Measurements from ENCODE around the gene OPRL1. TPM values are rescaled to one million over a fixed set of nuclear protein-coding genes. Genes with fewer than 3 reads are reported as not detected.

The OPRL1 gene
- total RNA-seq, 1 donor: 0.72 TPM

- peak overlapping the region; percentile 67 for H2AFZ ChIP-seq (ENCODE audit: low read length)
- no peaks in the 10 kb centered on the region for H3K36me3 ChIP-seq (ENCODE audit: insufficient read depth, low read length)
- peak overlapping the region; percentile 34 for H3K27ac ChIP-seq (ENCODE audit: low read depth, low read length)
- H3K4me2 ChIP-seq (ENCODE audit: insufficient read depth, low read length): peak overlapping the region; percentile 91
- H3K4me1 ChIP-seq (ENCODE audit: insufficient read depth, low read length): peaks cover 31% of the 10 kb centered on the region
- no peaks in the 10 kb centered on the region for H3K9me3 ChIP-seq (ENCODE audit: low read depth, low read length)
- DNase-seq (ENCODE audit: insufficient read length, low spot score, missing footprints): peak; percentile 95
- H4K20me1 ChIP-seq (ENCODE audit: insufficient read depth, low read length): peaks cover 32% of the 10 kb centered on the region
- no peak for TF ChIP-seq CTCF (IDR thresholded peaks at IDR 0.05; ENCODE audit: extremely low read depth, low read depth, low read length)
- peak overlapping the region; percentile 87 for H3K4me3 ChIP-seq (ENCODE audit: insufficient read depth, low read length)
- no peaks in the 10 kb centered on the region for H3K27me3 ChIP-seq (ENCODE audit: insufficient read depth, low read length)
- no peaks in the 10 kb centered on the region for H3K79me2 ChIP-seq (ENCODE audit: insufficient read depth, low read length)
Observed at GRCh38 chr20:64063389-64064144, 16.3 kb upstream of the OPRL1 start.

GRCh38 chr20:64064145-64064698, 15.7 kb upstream of the OPRL1 start:
- H2AFZ ChIP-seq (ENCODE audit: low read length): no peak overlapping the region
- H3K79me2 ChIP-seq (ENCODE audit: insufficient read depth, low read length): no peaks in the 10 kb centered on the region
- H3K4me3 ChIP-seq (ENCODE audit: insufficient read depth, low read length): peak overlapping the region; percentile 87
- TF ChIP-seq CTCF (IDR thresholded peaks at IDR 0.05; ENCODE audit: extremely low read depth, low read depth, low read length): no peak
- H3K27me3 ChIP-seq (ENCODE audit: insufficient read depth, low read length): no peaks in the 10 kb centered on the region
- peaks cover 32% of the 10 kb centered on the region for H4K20me1 ChIP-seq (ENCODE audit: insufficient read depth, low read length)
- H3K4me1 ChIP-seq (ENCODE audit: insufficient read depth, low read length): peaks cover 27% of the 10 kb centered on the region
- peak overlapping the region; percentile 34 for H3K27ac ChIP-seq (ENCODE audit: low read depth, low read length)
- H3K36me3 ChIP-seq (ENCODE audit: insufficient read depth, low read length): no peaks in the 10 kb centered on the region
- no peaks in the 10 kb centered on the region for H3K9me3 ChIP-seq (ENCODE audit: low read depth, low read length)
- H3K4me2 ChIP-seq (ENCODE audit: insufficient read depth, low read length): peak overlapping the region; percentile 91
- peak; percentile 98 for DNase-seq (ENCODE audit: insufficient read length, low spot score, missing footprints)

GRCh38 chr20:64065062-64065973, 14.6 kb upstream of the OPRL1 start:
- no peak for TF ChIP-seq CTCF (IDR thresholded peaks at IDR 0.05; ENCODE audit: extremely low read depth, low read depth, low read length)
- H2AFZ ChIP-seq (ENCODE audit: low read length): no peak overlapping the region
- peaks cover 27% of the 10 kb centered on the region for H3K4me1 ChIP-seq (ENCODE audit: insufficient read depth, low read length)
- H3K79me2 ChIP-seq (ENCODE audit: insufficient read depth, low read length): no peaks in the 10 kb centered on the region
- no peak overlapping the region for H3K27ac ChIP-seq (ENCODE audit: low read depth, low read length)
- peaks cover 39% of the 10 kb centered on the region for H4K20me1 ChIP-seq (ENCODE audit: insufficient read depth, low read length)
- DNase-seq (ENCODE audit: insufficient read length, low spot score, missing footprints): no peak
- no peak overlapping the region for H3K4me2 ChIP-seq (ENCODE audit: insufficient read depth, low read length)
- H3K9me3 ChIP-seq (ENCODE audit: low read depth, low read length): no peaks in the 10 kb centered on the region
- no peaks in the 10 kb centered on the region for H3K27me3 ChIP-seq (ENCODE audit: insufficient read depth, low read length)
- H3K4me3 ChIP-seq (ENCODE audit: insufficient read depth, low read length): no peak overlapping the region
- H3K36me3 ChIP-seq (ENCODE audit: insufficient read depth, low read length): no peaks in the 10 kb centered on the region

All from osteoblast (primary cell).